NCI-H146 treated with DMSO at 0.1 percent for 48 hours (cell line): ENCODE data around the gene MYO15A.
A peak's percentile ranks its signal among the peaks of the same experiment; 100 is the strongest.

ENCODE experiments used
- DNase-seq: peaks from one replicate; lab custom pipeline; 2025; ENCODE audit not compliant: unreplicated experiment; lab: John Stamatoyannopoulos, UW

The MYO15A gene

GRCh38 chr17:18129041-18129502 is 20.5 kb downstream of the MYO15A start:
- DNase-seq, result no peak

GRCh38 chr17:18132711-18133110 is 24.2 kb downstream of the MYO15A start:
- DNase-seq, result no peak

GRCh38 chr17:18136357-18136756 is 27.8 kb downstream of the MYO15A start:
- DNase-seq, result no peak

GRCh38 chr17:18138065-18138749 is 29.7 kb downstream of the MYO15A start:
- DNase-seq, result no peak

GRCh38 chr17:18139092-18139491 is 30.5 kb downstream of the MYO15A start:
- DNase-seq, result no peak

GRCh38 chr17:18139498-18139897 is 30.9 kb downstream of the MYO15A start:
- DNase-seq, result no peak

- no peak for DNase-seq
These were observed 31.4 kb downstream of the MYO15A start for GRCh38 chr17:18139949-18140348.

GRCh38 chr17:18140648-18141047 is 32.1 kb downstream of the MYO15A start:
- DNase-seq, result no peak

GRCh38 chr17:18141210-18141803 is 32.8 kb downstream of the MYO15A start:
- DNase-seq, result peak; percentile 58

GRCh38 chr17:18142417-18142816 is 33.9 kb downstream of the MYO15A start:
- no peak for DNase-seq

- no peak for DNase-seq
These were observed 34.7 kb downstream of the MYO15A start for GRCh38 chr17:18143044-18143936.

GRCh38 chr17:18144261-18144660 is 35.7 kb downstream of the MYO15A start:
- no peak for DNase-seq

GRCh38 chr17:18144855-18145254 is 36.3 kb downstream of the MYO15A start:
- DNase-seq, result no peak

GRCh38 chr17:18145811-18146210 is 37.3 kb downstream of the MYO15A start:
- no peak for DNase-seq

- no peak for DNase-seq
These were observed 37.7 kb downstream of the MYO15A start for GRCh38 chr17:18146259-18146658.

- no peak for DNase-seq
These were observed 38.4 kb downstream of the MYO15A start for GRCh38 chr17:18146980-18147379.

- no peak for DNase-seq
These were observed 40.0 kb downstream of the MYO15A start for GRCh38 chr17:18148586-18148985.

- DNase-seq, result no peak
These were observed 42.7 kb downstream of the MYO15A start for GRCh38 chr17:18151290-18151689.

GRCh38 chr17:18155179-18155578 is 46.6 kb downstream of the MYO15A start:
- no peak for DNase-seq

- DNase-seq, result no peak
These were observed 47.8 kb downstream of the MYO15A start for GRCh38 chr17:18156171-18156975.

GRCh38 chr17:18156976-18157280 is 48.4 kb downstream of the MYO15A start:
- no peak for DNase-seq
